ENCODE measurements around the gene TMIGD2.

The TMIGD2 gene

DNA sequence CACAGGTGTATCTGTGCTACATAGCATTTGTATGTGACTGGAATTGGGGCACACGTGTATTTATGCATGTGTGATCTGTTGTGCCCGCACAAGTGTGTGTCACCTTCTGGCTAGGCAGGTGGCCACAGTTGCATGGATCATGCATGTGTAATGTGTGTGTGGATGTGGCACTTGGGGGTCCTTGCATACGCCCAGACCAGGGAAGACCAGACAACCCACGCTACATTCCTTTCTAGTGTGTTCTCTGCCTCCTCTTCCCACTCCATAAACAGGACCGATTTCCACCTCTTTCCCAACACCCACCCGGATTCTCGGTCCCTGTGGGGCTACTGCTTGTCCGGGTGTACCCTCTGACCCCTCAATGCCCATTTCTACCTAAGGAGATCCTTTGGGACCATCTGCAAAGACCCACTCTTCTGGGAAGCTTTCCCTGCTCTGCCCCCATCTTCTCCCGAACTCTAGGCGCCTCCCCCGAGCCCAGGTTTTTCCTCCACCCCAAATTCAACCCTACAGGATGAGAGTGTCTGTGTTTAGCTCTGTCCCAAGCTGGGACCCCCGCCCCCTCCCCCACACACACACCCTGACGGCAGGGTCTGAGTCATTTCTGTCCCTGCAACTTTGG, 24.1 kb upstream of the TMIGD2 start:
- Histone ChIP-seq H3K36me3 (ENCODE audit: control insufficient read depth, insufficient read depth, low read length) (no peaks in the 10 kb centered on the region), H3K4me1 (ENCODE audit: control insufficient read depth, insufficient read depth, low read length, poor library complexity, severe bottlenecking) (peaks cover 2% of the 10 kb centered on the region), H3K9me3 (ENCODE audit: control insufficient read depth, low read length) (no peaks in the 10 kb centered on the region), H3K27ac (ENCODE audit: low read depth, low read length, severe bottlenecking) (no peak overlapping the region), H3K4me3 (ENCODE audit: extremely low read depth, insufficient read depth, low read length, poor library complexity, severe bottlenecking) (no peak overlapping the region)
- WGBS, 2 experiments (ENCODE audit: insufficient coverage in 2 of 2) = 76 to 78% methylated on average over 8 to 10 of the region's 13 CpGs

GRCh38 chr19:4324228-4324627, 22.0 kb upstream of the TMIGD2 start:
- Histone ChIP-seq H3K4me1 (ENCODE audit: control insufficient read depth, insufficient read depth, low read length, poor library complexity, severe bottlenecking) (peaks cover 2% of the 10 kb centered on the region), H3K27ac (ENCODE audit: low read depth, low read length, severe bottlenecking) (no peak overlapping the region), H3K36me3 (ENCODE audit: control insufficient read depth, insufficient read depth, low read length) (no peaks in the 10 kb centered on the region), H3K9me3 (ENCODE audit: control insufficient read depth, low read length) (peaks cover 9% of the 10 kb centered on the region), H3K4me3 (ENCODE audit: extremely low read depth, insufficient read depth, low read length, poor library complexity, severe bottlenecking) (no peak overlapping the region)
- WGBS, 2 experiments (ENCODE audit: insufficient coverage in 2 of 2) = 96% methylated on average over 10 of the region's 12 CpGs

DNA sequence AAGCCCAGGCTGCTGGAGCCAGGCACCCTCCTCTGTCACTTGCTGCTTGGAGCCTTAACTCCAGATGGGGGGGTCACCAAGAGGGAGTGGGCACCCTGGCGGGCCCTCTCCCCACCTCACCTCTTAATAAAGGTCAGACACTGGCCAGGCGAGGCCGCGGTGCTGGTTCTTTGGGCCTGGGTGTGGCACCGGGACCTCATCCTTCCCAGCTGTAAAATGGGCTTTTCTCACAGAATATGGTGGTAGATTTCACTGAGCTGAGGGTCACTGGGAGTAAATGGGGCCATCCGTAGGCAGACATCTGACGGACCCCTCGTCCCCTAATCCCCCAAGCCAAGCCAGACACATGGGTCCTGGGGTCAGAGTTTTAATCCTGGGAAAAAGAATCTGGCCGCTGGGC, 21.5 kb upstream of the TMIGD2 start:
- H3K36me3 ChIP-seq (ENCODE audit: control insufficient read depth, insufficient read depth, low read length) = peaks cover 3% of the 10 kb centered on the region
- H3K9me3 ChIP-seq (ENCODE audit: control insufficient read depth, low read length) = peaks cover 9% of the 10 kb centered on the region
- H3K27ac ChIP-seq (ENCODE audit: low read depth, low read length, severe bottlenecking) = no peak overlapping the region
- WGBS, 2 experiments (ENCODE audit: insufficient coverage in 2 of 2) = 93 to 97% methylated on average over 5 to 7 of the region's 9 CpGs
- no peak overlapping the region for H3K4me3 ChIP-seq (ENCODE audit: extremely low read depth, insufficient read depth, low read length, poor library complexity, severe bottlenecking)
- peaks cover 2% of the 10 kb centered on the region for H3K4me1 ChIP-seq (ENCODE audit: control insufficient read depth, insufficient read depth, low read length, poor library complexity, severe bottlenecking)

- Histone ChIP-seq H3K4me3 (ENCODE audit: extremely low read depth, insufficient read depth, low read length, poor library complexity, severe bottlenecking) (no peak overlapping the region), H3K9me3 (ENCODE audit: control insufficient read depth, low read length) (peaks cover 9% of the 10 kb centered on the region), H3K4me1 (ENCODE audit: control insufficient read depth, insufficient read depth, low read length, poor library complexity, severe bottlenecking) (peaks cover 2% of the 10 kb centered on the region), H3K36me3 (ENCODE audit: control insufficient read depth, insufficient read depth, low read length) (peaks cover 9% of the 10 kb centered on the region), H3K27ac (ENCODE audit: low read depth, low read length, severe bottlenecking) (no peak overlapping the region)
- 94 to 95% methylated on average over 23 to 30 of the region's 37 CpGs for WGBS, 2 experiments (ENCODE audit: insufficient coverage in 2 of 2)
These were observed 20.9 kb upstream of the TMIGD2 start for GRCh38 chr19:4322942-4323665.

- WGBS, 2 experiments (ENCODE audit: insufficient coverage in 2 of 2) = 96% methylated on average over 2 of the region's 2 CpGs
- no peaks in the 10 kb centered on the region for H3K4me1 ChIP-seq (ENCODE audit: control insufficient read depth, insufficient read depth, low read length, poor library complexity, severe bottlenecking)
- H3K36me3 ChIP-seq (ENCODE audit: control insufficient read depth, insufficient read depth, low read length) = peaks cover 28% of the 10 kb centered on the region
- H3K9me3 ChIP-seq (ENCODE audit: control insufficient read depth, low read length) = peaks cover 9% of the 10 kb centered on the region
- H3K27ac ChIP-seq (ENCODE audit: low read depth, low read length, severe bottlenecking) = no peak overlapping the region
- no peak overlapping the region for H3K4me3 ChIP-seq (ENCODE audit: extremely low read depth, insufficient read depth, low read length, poor library complexity, severe bottlenecking)
These were observed 18.2 kb upstream of the TMIGD2 start for GRCh38 chr19:4320419-4320818.

DNA sequence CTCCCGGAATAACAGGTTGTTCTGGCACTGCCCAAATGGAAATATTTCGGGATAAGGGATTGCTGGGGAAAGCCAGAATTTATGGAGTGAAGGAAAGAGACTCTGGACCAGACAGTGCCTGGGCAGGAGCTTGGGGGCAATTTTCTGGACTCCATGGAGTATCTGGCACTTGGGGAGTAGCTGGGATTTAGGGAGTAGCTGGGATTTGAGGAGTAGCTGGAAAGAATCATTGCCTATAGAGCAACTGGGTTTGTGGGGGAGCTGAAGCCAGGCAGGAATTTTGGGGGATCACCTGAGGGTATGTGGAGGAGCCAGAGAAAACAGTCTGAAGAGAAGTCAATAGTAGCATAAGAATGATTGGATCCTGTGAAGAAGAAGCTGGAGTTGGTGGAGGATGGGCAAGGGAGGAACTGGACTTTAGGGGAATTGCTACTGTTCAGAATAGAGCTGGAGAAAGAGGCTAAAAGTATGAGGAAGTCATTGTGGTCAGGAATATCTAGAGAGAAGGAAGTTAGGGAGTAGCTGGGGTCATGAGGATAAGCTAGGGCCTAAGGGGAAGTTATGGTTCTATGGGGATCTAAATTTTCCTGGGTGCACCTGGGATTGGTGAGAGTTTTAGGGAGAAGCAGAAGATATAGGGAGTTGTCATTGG, 17.0 kb upstream of the TMIGD2 start:
- no peak overlapping the region for H3K4me3 ChIP-seq (ENCODE audit: extremely low read depth, insufficient read depth, low read length, poor library complexity, severe bottlenecking)
- WGBS, 2 experiments (ENCODE audit: insufficient coverage in 2 of 2) = 97 to 100% methylated on average over 2 of the region's 2 CpGs

GRCh38 chr19:4318460-4318859, 16.3 kb upstream of the TMIGD2 start:
- Histone ChIP-seq H3K4me1 (ENCODE audit: control insufficient read depth, insufficient read depth, low read length, poor library complexity, severe bottlenecking) (no peaks in the 10 kb centered on the region), H3K36me3 (ENCODE audit: control insufficient read depth, insufficient read depth, low read length) (peaks cover 32% of the 10 kb centered on the region), H3K4me3 (ENCODE audit: extremely low read depth, insufficient read depth, low read length, poor library complexity, severe bottlenecking) (no peak overlapping the region), H3K27ac (ENCODE audit: low read depth, low read length, severe bottlenecking) (no peak overlapping the region), H3K9me3 (ENCODE audit: control insufficient read depth, low read length) (peaks cover 9% of the 10 kb centered on the region)
- WGBS, 2 experiments (ENCODE audit: insufficient coverage in 2 of 2) = 94 to 96% methylated on average over 4 of the region's 7 CpGs

More for the DNA sequence above, 17.0 kb upstream of the TMIGD2 start:
- H3K27ac ChIP-seq (ENCODE audit: low read depth, low read length, severe bottlenecking) = no peak overlapping the region
- H3K4me1 ChIP-seq (ENCODE audit: control insufficient read depth, insufficient read depth, low read length, poor library complexity, severe bottlenecking) = no peaks in the 10 kb centered on the region
- H3K36me3 ChIP-seq (ENCODE audit: control insufficient read depth, insufficient read depth, low read length) = peaks cover 32% of the 10 kb centered on the region
- peaks cover 9% of the 10 kb centered on the region for H3K9me3 ChIP-seq (ENCODE audit: control insufficient read depth, low read length)

- Histone ChIP-seq H3K4me3 (ENCODE audit: extremely low read depth, insufficient read depth, low read length, poor library complexity, severe bottlenecking) (no peak overlapping the region), H3K9me3 (ENCODE audit: control insufficient read depth, low read length) (peaks cover 9% of the 10 kb centered on the region), H3K4me1 (ENCODE audit: control insufficient read depth, insufficient read depth, low read length, poor library complexity, severe bottlenecking) (no peaks in the 10 kb centered on the region), H3K27ac (ENCODE audit: low read depth, low read length, severe bottlenecking) (no peak overlapping the region), H3K36me3 (ENCODE audit: control insufficient read depth, insufficient read depth, low read length) (peaks cover 40% of the 10 kb centered on the region)
- WGBS, 2 experiments (ENCODE audit: insufficient coverage in 2 of 2) = 90 to 99% methylated on average over 9 of the region's 9 CpGs
These were observed 14.8 kb upstream of the TMIGD2 start for GRCh38 chr19:4316956-4317355.

GRCh38 chr19:4313847-4314490, 11.8 kb upstream of the TMIGD2 start:
- H3K36me3 ChIP-seq (ENCODE audit: control insufficient read depth, insufficient read depth, low read length) = peaks cover 63% of the 10 kb centered on the region

DNA sequence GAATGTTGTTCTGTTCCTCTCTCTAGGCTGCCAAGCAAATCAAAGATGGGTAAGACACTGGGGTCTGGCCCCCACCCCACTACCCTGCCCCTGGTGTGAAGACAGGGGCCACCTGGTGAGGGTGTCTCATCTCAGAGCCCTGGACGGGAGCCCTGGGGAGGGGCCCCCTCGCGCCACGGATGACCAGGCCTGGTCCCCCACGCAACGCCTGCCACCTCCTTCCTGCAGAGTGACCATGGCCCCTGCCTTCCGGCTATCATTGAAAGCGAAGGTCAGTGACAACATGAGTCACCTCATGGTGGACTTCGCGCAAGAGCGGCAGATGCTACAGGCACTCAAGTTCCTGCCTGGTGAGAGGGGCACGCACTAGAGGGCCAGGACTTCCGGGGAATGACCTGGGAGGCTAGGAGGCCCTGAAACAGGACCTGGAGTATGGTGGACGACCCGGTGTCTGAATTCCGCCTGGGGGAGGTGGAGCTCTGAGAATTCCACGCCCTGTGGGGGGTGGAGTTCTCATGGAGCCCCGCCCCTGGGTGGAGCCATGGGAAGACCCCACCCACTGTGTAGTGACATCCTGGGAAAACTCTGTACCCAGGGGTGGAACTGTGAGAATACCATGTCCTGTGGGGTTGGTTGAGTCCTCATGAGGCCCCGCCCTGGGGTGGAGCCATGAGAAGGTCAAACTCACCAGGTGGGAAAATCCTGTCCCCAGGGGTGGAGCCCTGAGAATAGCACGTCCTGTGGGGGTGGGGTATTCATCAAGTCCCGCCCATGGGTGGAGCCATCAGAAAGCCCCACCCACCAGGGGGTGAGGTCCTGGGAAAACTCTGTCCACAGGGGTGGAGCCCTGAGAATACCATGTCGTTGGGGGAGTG, 8.3 kb upstream of the TMIGD2 start:
- H3K36me3 ChIP-seq (ENCODE audit: control insufficient read depth, insufficient read depth, low read length) = peaks cover 50% of the 10 kb centered on the region
- no peak overlapping the region for H3K27ac ChIP-seq (ENCODE audit: low read depth, low read length, severe bottlenecking)
- no peak overlapping the region for H3K4me3 ChIP-seq (ENCODE audit: extremely low read depth, insufficient read depth, low read length, poor library complexity, severe bottlenecking)
- no peaks in the 10 kb centered on the region for H3K9me3 ChIP-seq (ENCODE audit: control insufficient read depth, low read length)
- 95 to 98% methylated on average over 20 to 22 of the region's 22 CpGs for WGBS, 2 experiments (ENCODE audit: insufficient coverage in 2 of 2)
- no peaks in the 10 kb centered on the region for H3K4me1 ChIP-seq (ENCODE audit: control insufficient read depth, insufficient read depth, low read length, poor library complexity, severe bottlenecking)

More at GRCh38 chr19:4313847-4314490, 11.8 kb upstream of the TMIGD2 start:
- Histone ChIP-seq H3K4me1 (ENCODE audit: control insufficient read depth, insufficient read depth, low read length, poor library complexity, severe bottlenecking) (no peaks in the 10 kb centered on the region), H3K4me3 (ENCODE audit: extremely low read depth, insufficient read depth, low read length, poor library complexity, severe bottlenecking) (no peak overlapping the region), H3K9me3 (ENCODE audit: control insufficient read depth, low read length) (no peaks in the 10 kb centered on the region), H3K27ac (ENCODE audit: low read depth, low read length, severe bottlenecking) (no peak overlapping the region)
- 94 to 95% methylated on average over 9 of the region's 12 CpGs for WGBS, 2 experiments (ENCODE audit: insufficient coverage in 2 of 2)
